IPS-15b (cell line): ENCODE results near the gene LILRB1.
"Not testable (repeated sequence)": the region's sequence is repeated elsewhere in the genome, so short reads cannot be mapped to it uniquely, and the experiment has no call there.

ENCODE experiments used
- H3K27me3 ChIP-seq: one replicate; pipeline ENCODE4 v1.6.1; 2013; ENCODE audit warnings: low read length; ENCODE audit not compliant: control insufficient read depth, insufficient read depth
- H3K36me3 ChIP-seq: one replicate; pipeline ENCODE4 v1.6.1; 2013; ENCODE audit warnings: low read length; ENCODE audit not compliant: control insufficient read depth, insufficient read depth
- H3K4me1 ChIP-seq: one replicate; pipeline ENCODE4 v1.6.1; 2013; ENCODE audit warnings: mild to moderate bottlenecking, low read length; ENCODE audit not compliant: control insufficient read depth, insufficient read depth
- H3K4me3 ChIP-seq: one replicate; pipeline ENCODE4 v1.5.1; 2013; ENCODE audit warnings: low read depth, low read length
- H3K9ac ChIP-seq: one replicate; pipeline ENCODE4 v1.6.1; 2013; ENCODE audit warnings: low read depth, mild to moderate bottlenecking, low read length
- H3K9me3 ChIP-seq: one replicate; pipeline ENCODE4 v1.6.1; 2013; ENCODE audit warnings: mild to moderate bottlenecking, low read length; ENCODE audit not compliant: control insufficient read depth, insufficient read depth

LILRB1 gene

DNA sequence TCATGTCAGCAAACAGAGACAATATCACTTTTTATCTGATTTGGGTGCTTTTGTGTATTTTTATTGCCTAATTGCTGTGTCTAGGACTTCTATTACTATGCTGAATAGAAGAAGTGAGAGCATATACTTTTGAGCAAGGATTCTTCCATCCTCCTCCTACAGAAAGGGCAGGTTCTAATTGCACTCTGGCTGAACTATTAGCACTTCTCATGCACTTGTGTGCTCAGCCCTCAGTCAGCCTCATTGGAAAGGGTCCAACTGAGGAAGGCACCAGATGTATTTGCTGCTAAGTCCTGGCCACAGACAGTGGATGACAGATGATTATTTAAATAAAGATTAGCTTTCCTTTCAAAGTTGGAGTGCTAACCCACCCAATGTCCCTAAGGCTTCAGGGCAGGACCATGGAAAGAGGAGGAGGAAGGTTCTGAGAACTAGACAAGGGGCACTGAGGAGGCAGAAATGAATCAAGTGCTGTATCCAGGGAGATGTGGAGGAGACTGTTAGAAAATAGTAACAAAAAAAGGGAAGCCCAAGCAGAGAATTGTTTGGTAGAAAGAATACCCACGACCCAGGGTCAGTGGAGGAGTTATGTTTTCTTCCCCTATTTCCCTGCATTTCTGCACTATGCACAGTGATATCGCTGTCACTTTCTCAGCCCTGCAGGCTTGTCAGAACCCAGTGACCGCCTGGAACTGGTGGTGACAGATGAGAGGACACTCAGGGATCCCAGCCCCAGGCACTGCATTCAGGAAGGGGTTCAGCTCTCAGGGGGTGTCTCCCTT is 40.5 kb downstream of the LILRB1 start:
- H3K36me3 ChIP-seq, result no peaks in the 10 kb centered on the region
- H3K4me1 ChIP-seq, result no peaks in the 10 kb centered on the region
- peaks cover 5% of the 10 kb centered on the region for H3K9me3 ChIP-seq
- no peak overlapping the region for H3K9ac ChIP-seq
- no peak overlapping the region for H3K4me3 ChIP-seq
- H3K27me3 ChIP-seq, result no peaks in the 10 kb centered on the region

DNA sequence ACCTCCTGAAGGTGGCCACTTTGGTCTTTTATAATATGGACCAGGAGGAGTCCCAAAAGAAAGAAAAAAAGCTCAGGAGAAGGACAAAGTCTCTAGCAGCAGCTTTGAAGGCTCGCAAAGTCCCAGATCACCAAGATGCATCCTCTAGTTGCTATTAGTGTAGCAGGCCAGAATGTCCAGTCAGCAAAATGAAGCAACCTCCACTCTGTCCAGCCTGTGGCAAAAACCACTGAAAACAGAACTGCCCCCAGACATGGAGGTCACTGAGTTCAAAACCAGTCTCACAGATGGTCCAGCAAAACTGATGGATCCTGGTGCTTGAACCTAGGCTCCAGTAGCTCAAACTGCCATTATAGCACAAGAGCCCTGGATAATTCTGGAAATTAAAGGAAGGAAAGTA is 42.9 kb downstream of the LILRB1 start:
- H3K27me3 ChIP-seq, result no peaks in the 10 kb centered on the region
- no peak overlapping the region for H3K9ac ChIP-seq
- H3K4me3 ChIP-seq, result no peak overlapping the region
- H3K4me1 ChIP-seq, result no peaks in the 10 kb centered on the region
- H3K9me3 ChIP-seq, result peaks cover 5% of the 10 kb centered on the region
- no peaks in the 10 kb centered on the region for H3K36me3 ChIP-seq

DNA sequence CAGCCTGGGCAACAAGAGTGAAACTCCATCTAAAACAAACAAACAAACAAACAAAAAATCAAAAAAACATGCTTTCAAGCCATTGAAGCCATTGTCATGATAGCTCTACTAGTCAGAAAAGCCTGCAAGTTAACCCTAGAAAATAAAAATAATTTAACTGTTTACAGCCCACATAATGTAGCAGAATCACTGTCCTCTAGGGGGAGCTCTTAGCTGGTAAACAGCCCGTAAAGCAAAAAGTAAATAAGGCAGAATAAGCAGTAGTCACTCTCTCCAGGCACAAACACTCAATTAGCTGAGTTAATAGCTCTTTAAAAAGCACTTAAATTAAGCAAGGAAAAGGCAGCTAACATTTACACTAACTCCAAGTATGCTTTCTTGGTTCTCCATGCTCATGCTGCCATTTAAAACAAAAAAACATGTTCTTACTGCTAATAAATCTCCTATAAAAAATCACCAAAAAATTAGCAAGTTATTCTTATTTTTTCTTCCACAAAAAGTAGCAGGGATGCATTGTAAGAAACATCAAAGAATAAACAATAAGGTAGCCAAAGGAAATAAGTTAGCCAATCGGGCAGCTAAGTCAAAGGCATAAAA is 43.8 kb downstream of the LILRB1 start:
- Histone ChIP-seq H3K27me3 (no peaks in the 10 kb centered on the region), H3K9ac (no peak overlapping the region), H3K4me3 (no peak overlapping the region), H3K4me1 (no peaks in the 10 kb centered on the region), H3K9me3 (peaks cover 5% of the 10 kb centered on the region), H3K36me3 (no peaks in the 10 kb centered on the region)

DNA sequence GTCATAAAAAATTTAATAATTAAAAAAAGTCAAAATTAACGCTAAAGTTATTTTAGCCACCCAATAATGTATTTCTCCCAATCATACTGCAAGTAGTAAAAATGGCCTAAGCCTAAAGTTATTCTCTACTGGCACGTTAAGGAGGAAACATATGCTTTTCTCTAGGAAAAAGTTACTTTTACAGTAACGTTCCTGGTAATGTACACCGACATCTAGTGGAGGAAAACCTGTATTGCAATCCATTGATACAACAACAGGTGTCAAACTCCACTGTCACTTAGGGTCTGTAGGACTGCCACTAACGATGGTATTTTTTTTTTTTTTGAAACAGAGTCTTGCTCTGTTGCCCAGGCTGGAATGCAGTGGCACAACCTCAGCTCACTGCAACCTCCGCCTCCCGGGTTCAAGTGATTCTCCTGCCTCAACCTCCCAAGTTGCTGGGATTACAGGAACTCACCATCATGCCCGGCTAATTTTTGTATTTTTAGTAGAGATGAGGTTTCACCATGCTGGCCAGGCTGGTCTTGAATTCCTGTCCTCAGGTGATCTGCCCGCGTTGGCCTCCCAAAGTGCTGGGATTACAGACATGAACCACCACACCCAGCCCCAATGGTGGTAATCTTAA is 46.0 kb downstream of the LILRB1 start:
- H3K4me3 ChIP-seq, H3K36me3 ChIP-seq: not testable (repeated sequence)

DNA sequence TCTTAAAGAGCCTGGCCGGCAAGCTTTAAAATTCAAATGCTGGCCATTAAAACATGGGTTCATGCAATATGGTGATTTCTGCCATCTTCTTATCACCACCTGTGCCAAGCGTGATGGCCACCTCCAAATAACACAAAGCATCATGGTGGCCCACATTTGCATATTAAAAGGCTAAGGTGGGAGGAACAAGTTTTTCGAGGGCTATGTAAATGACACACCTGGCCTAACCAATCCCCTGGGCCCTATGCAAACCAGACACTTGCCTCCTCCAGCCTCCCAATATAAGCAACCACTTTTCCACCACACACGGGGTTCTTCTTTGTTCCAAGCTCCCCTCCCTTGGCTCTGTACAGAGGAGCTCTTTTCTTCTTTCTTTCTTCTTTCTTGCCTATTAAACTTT is 46.9 kb downstream of the LILRB1 start:
- Histone ChIP-seq H3K36me3 (no peaks in the 10 kb centered on the region), H3K27me3 (no peaks in the 10 kb centered on the region), H3K4me3 (no peak overlapping the region), H3K4me1 (no peaks in the 10 kb centered on the region), H3K9me3 (no peaks in the 10 kb centered on the region), H3K9ac (no peak overlapping the region)

More for the DNA sequence above, 46.0 kb downstream of the LILRB1 start:
- not testable (repeated sequence) for H3K27me3 ChIP-seq, H3K9me3 ChIP-seq, H3K4me1 ChIP-seq, H3K9ac ChIP-seq

DNA sequence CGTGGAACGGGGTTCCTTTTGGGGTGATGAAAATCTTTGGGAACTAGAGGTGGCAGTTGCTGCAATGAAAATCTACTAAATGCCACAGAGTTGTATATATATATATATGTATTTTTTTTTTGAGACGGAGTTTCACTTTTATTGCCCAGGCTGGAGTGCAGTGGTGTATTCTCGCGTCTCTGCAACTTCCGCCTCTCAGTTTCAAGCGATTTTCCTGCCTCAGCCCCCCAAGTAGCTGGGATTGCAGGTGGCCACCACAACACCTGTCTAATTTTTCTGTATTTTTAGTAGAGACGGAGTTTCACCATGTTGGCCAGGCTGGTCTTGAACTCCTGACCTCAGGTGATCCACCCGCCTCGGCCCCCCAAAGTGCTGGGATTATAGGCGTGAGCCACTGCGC is 51.3 kb downstream of the LILRB1 start:
- not testable (repeated sequence) for H3K4me1 ChIP-seq, H3K9ac ChIP-seq, H3K4me3 ChIP-seq, H3K36me3 ChIP-seq, H3K27me3 ChIP-seq, H3K9me3 ChIP-seq

DNA sequence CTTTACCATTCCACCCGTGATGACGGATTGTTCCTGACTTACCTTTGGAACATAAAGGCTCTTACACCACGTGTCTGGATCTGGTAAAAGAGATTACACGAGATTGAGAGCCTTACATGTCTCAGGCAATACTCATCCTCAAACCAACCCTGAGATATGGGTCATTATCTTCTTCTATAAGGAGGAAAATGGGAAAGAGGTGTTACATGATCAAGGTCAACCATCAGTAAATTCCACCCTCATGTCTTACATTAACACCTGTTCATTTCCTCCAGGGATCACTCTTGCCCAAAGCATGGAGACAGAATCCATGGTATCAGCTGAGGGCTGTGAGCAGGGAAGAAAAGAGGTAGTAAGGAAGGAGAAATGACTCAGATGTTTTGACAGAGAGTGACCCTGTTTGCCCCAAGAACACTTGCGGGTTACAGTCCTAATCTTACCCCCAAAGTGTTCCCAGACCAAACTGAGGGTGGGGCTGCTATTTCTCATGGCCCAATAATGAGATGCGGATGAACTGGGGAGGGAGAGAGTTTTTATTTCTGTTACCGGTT is 52.1 kb downstream of the LILRB1 start:
- Histone ChIP-seq H3K36me3 (no peaks in the 10 kb centered on the region), H3K4me3 (no peak overlapping the region), H3K27me3 (no peaks in the 10 kb centered on the region), H3K9ac (no peak overlapping the region), H3K9me3 (peaks cover 5% of the 10 kb centered on the region), H3K4me1 (no peaks in the 10 kb centered on the region)

DNA sequence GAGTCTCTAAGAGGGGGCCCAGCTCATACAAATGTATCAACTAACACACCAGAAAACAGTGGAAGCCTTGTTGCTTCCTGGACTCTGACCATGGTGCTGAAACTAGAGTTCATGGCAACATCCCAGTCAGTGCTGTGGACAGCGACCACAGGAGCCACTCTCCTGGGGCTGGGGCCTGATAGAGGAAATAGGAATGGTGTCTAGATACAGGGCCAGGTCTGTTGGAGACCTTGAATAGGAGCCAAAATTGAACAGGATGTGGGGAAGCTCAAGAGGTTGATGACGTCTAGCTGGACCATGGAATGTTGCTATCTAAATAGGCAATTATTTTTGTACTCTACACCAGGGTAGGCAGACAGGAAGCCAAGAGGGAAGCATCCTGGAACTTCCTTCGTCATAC is 54.2 kb downstream of the LILRB1 start:
- no peaks in the 10 kb centered on the region for H3K36me3 ChIP-seq
- no peaks in the 10 kb centered on the region for H3K4me1 ChIP-seq
- H3K9ac ChIP-seq, result no peak overlapping the region
- peaks cover 5% of the 10 kb centered on the region for H3K9me3 ChIP-seq
- no peaks in the 10 kb centered on the region for H3K27me3 ChIP-seq
- H3K4me3 ChIP-seq, result no peak overlapping the region
